ENCODE results near the gene KCNK1. TPM values are rescaled to one million over a fixed set of nuclear protein-coding genes. Genes with fewer than 3 reads are reported as not detected.

KCNK1 gene
- polyA plus RNA-seq, 1 donor = 8.0 TPM

DNA sequence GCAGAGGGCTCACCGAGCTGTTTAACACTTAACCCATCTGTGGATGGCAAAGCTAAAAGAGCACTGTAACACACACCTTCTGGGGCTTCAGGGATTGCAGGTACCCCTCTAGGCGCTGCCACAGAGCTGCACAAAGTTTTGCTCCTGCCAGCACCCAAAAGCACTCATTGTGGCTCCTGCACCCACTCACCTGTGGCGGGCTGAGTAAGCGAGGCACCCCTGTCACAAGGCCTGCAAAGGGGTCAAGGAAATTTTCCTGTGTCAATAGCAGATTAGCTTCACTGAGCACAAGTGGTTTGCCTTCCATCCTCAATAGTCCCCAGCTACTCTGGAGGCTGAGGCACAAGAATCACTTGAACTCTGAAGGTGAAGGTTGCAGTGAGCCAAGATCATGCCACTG lies 29.5 kb upstream of the KCNK1 start:
- DNase-seq = no peak
- Histone ChIP-seq H3K36me3 (ENCODE audit: control insufficient read depth, insufficient read depth, low read length) (no peaks in the 10 kb centered on the region), H3K4me3 (ENCODE audit: low read length) (no peak overlapping the region), H3K9me3 (ENCODE audit: control insufficient read depth, low read depth, low read length) (no peaks in the 10 kb centered on the region), H3K4me1 (ENCODE audit: control insufficient read depth, insufficient read depth, low read length) (no peaks in the 10 kb centered on the region), H3K27me3 (ENCODE audit: control insufficient read depth, insufficient read depth, low read length) (peaks cover 4% of the 10 kb centered on the region), H3K27ac (ENCODE audit: low read length) (no peak overlapping the region)
- no CpG with 5 or more reads among the region's 4 CpGs for WGBS (ENCODE audit: insufficient coverage, low lambda C conversion rate)

DNA sequence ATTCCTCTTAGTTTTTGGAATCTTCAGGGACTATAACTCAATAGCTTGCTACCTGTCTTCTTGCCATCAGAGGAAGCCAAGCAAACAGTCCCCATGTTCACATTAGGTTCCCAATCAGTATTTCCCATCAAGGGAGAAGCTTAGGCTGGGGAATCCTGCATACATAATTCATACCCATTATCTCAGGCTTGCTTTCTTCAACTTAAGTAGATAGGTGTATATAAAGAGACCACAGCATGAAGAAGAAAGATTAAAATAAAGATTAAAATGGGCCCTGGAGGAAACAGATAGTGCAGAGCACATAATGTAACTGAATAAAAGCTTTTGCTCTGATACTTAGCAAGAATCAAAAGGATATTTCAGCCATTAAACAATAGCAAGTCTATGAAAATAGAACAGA lies 29.0 kb upstream of the KCNK1 start:
- Histone ChIP-seq H3K27ac (ENCODE audit: low read length) (no peak overlapping the region), H3K9me3 (ENCODE audit: control insufficient read depth, low read depth, low read length) (no peaks in the 10 kb centered on the region), H3K4me3 (ENCODE audit: low read length) (no peak overlapping the region), H3K4me1 (ENCODE audit: control insufficient read depth, insufficient read depth, low read length) (no peaks in the 10 kb centered on the region), H3K27me3 (ENCODE audit: control insufficient read depth, insufficient read depth, low read length) (peaks cover 4% of the 10 kb centered on the region), H3K36me3 (ENCODE audit: control insufficient read depth, insufficient read depth, low read length) (no peaks in the 10 kb centered on the region)
- no peak for DNase-seq

DNA sequence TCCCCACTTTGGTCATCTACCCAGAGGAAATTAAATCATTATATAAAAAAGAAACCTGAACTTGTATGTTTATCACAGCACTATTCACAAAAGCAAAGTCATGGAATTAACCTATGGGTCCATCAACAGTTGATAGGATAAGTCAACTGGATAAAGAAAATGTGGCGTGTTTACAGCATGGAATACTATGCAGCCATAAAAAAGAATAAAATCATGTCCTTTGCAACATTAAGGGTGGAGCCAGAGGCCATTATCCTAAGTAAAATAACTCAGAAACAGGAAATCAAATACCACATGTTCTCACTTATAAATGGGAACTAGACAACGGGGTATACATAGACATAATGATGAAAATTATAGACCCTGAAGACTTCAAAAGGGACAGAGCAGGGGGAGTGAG lies 27.6 kb upstream of the KCNK1 start:
- H3K4me3 ChIP-seq (ENCODE audit: low read length) = no peak overlapping the region
- H3K27ac ChIP-seq (ENCODE audit: low read length) = no peak overlapping the region
- H3K36me3 ChIP-seq (ENCODE audit: control insufficient read depth, insufficient read depth, low read length) = no peaks in the 10 kb centered on the region
- H3K9me3 ChIP-seq (ENCODE audit: control insufficient read depth, low read depth, low read length) = no peaks in the 10 kb centered on the region
- WGBS (ENCODE audit: insufficient coverage, low lambda C conversion rate) = 83% methylated on average over 2 of the region's 2 CpGs
- H3K4me1 ChIP-seq (ENCODE audit: control insufficient read depth, insufficient read depth, low read length) = no peaks in the 10 kb centered on the region
- peaks cover 4% of the 10 kb centered on the region for H3K27me3 ChIP-seq (ENCODE audit: control insufficient read depth, insufficient read depth, low read length)
- DNase-seq = no peak

DNA sequence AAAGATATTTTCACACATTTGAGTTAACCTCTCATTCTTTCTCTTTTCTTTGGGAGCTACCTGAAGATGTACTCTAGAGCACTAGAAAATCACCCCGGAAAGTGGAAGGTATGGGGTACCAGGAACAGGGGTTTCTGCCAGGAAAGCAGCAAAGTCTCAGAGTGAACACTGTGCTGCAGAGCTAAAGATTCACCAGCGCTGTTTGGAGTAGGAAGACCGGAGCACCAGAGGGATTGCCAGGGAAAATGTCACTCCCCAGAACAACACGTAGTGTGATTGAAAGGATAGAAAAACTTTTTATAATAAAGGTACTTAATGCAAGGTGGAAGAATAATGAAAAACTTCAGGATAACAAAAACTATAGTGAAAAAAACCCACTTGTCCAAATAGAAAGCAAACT lies 26.7 kb upstream of the KCNK1 start:
- peaks cover 4% of the 10 kb centered on the region for H3K27me3 ChIP-seq (ENCODE audit: control insufficient read depth, insufficient read depth, low read length)
- WGBS (ENCODE audit: insufficient coverage, low lambda C conversion rate) = 92% methylated on average over 2 of the region's 4 CpGs
- no peak for DNase-seq
- H3K9me3 ChIP-seq (ENCODE audit: control insufficient read depth, low read depth, low read length) = no peaks in the 10 kb centered on the region
- no peaks in the 10 kb centered on the region for H3K4me1 ChIP-seq (ENCODE audit: control insufficient read depth, insufficient read depth, low read length)
- no peak overlapping the region for H3K4me3 ChIP-seq (ENCODE audit: low read length)
- H3K36me3 ChIP-seq (ENCODE audit: control insufficient read depth, insufficient read depth, low read length) = no peaks in the 10 kb centered on the region
- no peak overlapping the region for H3K27ac ChIP-seq (ENCODE audit: low read length)

DNA sequence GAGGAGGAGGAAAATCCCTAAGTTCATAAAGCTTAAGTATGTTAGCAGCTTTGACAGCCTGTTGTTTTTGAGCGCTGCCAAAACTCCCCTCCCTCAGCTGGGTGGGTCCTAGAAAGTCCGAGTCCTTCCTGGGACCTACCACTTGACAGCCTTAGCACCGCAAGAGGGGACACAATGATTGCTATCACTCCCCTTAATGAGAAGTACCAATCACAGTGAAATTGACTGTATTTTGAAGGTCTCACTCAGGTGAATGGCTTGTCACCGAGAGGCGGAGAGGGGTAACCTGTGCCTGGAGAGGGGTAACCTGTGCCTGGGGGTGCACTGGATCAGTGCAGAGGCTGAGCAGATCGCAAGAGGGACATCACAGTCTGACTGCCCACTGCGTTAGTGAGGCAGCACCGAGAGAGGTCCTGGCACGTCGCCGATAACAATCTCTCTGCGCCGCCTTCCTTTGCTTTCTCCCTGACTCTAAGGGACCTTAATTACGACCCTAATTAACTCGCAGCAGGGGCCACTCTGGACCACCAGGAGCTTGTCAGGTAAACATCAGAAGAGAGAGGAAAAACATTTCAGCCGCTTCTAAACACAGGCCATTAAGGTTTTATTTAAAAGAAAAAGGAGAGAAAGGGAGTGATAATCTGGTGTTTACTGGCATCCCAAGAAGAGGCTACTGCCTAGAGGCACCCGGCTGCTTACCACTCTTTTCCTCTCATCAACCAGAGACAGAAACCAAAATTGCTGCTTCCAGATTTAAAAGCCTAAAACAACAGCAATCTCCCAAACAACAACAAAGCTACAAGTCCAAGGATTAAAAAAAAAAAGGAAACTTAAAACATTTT lies 25.7 kb upstream of the KCNK1 start:
- H3K9me3 ChIP-seq (ENCODE audit: control insufficient read depth, low read depth, low read length) = no peaks in the 10 kb centered on the region
- no peaks in the 10 kb centered on the region for H3K4me1 ChIP-seq (ENCODE audit: control insufficient read depth, insufficient read depth, low read length)
- H3K27ac ChIP-seq (ENCODE audit: low read length) = no peak overlapping the region
- peaks cover 4% of the 10 kb centered on the region for H3K27me3 ChIP-seq (ENCODE audit: control insufficient read depth, insufficient read depth, low read length)
- no peak overlapping the region for H3K4me3 ChIP-seq (ENCODE audit: low read length)
- no CpG with 5 or more reads among the region's 17 CpGs for WGBS (ENCODE audit: insufficient coverage, low lambda C conversion rate)
- no peak for DNase-seq
- no peaks in the 10 kb centered on the region for H3K36me3 ChIP-seq (ENCODE audit: control insufficient read depth, insufficient read depth, low read length)

DNA sequence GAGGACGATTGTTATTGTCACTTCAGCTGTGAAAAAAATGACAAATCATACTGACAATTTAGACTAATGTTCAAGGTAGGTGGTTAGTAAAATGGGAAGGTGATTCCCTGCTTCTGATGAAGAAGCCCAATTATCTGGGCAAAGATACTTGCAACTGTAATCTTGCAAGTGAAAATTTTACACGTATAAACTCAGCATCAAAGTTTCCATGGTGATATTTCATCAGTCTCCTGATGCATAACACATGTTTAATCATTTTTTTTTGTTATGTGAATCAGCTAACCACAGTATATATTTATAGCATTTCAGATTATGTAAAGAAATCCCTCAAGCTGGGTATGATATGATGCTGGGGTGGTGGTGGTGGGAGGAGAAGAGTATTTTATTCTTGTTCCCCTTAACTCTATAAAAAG lies 16.4 kb upstream of the KCNK1 start:
- WGBS (ENCODE audit: insufficient coverage, low lambda C conversion rate) = 33% methylated on average over 1 of the region's 2 CpGs
- Histone ChIP-seq H3K27ac (ENCODE audit: low read length) (no peak overlapping the region), H3K36me3 (ENCODE audit: control insufficient read depth, insufficient read depth, low read length) (no peaks in the 10 kb centered on the region), H3K4me1 (ENCODE audit: control insufficient read depth, insufficient read depth, low read length) (no peaks in the 10 kb centered on the region), H3K27me3 (ENCODE audit: control insufficient read depth, insufficient read depth, low read length) (no peaks in the 10 kb centered on the region), H3K4me3 (ENCODE audit: low read length) (no peak overlapping the region), H3K9me3 (ENCODE audit: control insufficient read depth, low read depth, low read length) (no peaks in the 10 kb centered on the region)
- no peak for DNase-seq

DNA sequence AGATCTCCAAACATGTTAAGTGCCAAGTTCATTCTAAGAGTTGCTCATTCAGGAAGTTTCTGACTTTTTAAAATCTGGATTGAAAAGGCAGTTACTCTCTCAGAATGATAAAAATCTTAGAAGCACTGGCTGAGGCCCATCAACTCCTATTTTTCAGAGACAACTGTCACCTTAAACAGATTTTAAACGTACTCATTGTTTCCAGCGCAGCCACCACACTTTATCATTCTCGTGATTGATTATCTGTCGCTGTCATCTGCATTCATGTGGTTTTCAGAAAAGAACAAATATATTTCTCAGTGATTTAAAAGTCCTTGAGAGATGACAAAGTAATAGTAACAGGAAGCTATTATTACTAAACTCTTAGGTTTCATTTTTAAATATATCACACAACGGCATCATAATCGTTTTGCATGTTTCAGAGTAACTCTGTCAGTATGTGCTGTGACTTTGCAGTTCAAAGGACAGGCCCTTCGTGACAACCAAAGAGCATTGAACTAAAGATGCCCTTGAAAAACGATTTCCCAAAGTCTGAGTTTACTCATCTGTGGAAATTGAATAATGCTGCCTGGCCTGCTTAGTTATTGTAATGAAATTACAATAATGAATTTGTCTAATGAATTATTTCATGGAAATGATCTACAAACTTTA lies 14.9 kb upstream of the KCNK1 start:
- Histone ChIP-seq H3K27ac (ENCODE audit: low read length) (no peak overlapping the region), H3K4me1 (ENCODE audit: control insufficient read depth, insufficient read depth, low read length) (no peaks in the 10 kb centered on the region), H3K4me3 (ENCODE audit: low read length) (no peak overlapping the region), H3K36me3 (ENCODE audit: control insufficient read depth, insufficient read depth, low read length) (no peaks in the 10 kb centered on the region), H3K27me3 (ENCODE audit: control insufficient read depth, insufficient read depth, low read length) (no peaks in the 10 kb centered on the region), H3K9me3 (ENCODE audit: control insufficient read depth, low read depth, low read length) (no peaks in the 10 kb centered on the region)
- DNase-seq = no peak
- WGBS (ENCODE audit: insufficient coverage, low lambda C conversion rate) = 52% methylated on average over 5 of the region's 8 CpGs

DNA sequence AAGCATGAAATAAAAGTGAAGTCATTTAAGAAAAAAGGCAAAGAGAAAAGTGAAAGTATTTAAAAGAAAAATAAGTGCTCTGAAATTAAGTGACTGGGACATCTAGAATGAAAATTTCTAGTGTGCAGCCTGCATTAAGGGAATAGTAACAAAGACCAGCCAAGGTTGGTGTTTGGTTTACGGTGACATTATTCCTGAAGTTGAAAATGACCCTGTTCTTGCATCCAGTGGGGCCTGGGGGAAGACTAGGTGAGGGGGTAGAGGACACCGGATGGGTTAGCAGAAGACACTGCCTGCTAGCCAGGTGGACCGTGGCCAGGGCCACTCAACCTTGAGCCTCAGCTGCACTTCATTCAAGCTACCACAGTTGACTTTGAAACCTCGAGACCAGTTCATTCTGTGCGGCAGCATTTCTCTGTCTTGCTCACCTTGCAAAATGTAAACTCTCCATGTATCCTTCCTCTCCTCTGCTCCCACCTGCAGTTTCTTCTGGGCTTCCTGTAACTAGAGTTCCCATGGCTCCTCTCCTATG lies 14.3 kb upstream of the KCNK1 start:
- WGBS (ENCODE audit: insufficient coverage, low lambda C conversion rate) = no CpG with 5 or more reads among the region's 5 CpGs
- Histone ChIP-seq H3K4me3 (ENCODE audit: low read length) (no peak overlapping the region), H3K27ac (ENCODE audit: low read length) (no peak overlapping the region), H3K27me3 (ENCODE audit: control insufficient read depth, insufficient read depth, low read length) (no peaks in the 10 kb centered on the region), H3K4me1 (ENCODE audit: control insufficient read depth, insufficient read depth, low read length) (no peaks in the 10 kb centered on the region), H3K9me3 (ENCODE audit: control insufficient read depth, low read depth, low read length) (no peaks in the 10 kb centered on the region), H3K36me3 (ENCODE audit: control insufficient read depth, insufficient read depth, low read length) (no peaks in the 10 kb centered on the region)
- DNase-seq = no peak

DNA sequence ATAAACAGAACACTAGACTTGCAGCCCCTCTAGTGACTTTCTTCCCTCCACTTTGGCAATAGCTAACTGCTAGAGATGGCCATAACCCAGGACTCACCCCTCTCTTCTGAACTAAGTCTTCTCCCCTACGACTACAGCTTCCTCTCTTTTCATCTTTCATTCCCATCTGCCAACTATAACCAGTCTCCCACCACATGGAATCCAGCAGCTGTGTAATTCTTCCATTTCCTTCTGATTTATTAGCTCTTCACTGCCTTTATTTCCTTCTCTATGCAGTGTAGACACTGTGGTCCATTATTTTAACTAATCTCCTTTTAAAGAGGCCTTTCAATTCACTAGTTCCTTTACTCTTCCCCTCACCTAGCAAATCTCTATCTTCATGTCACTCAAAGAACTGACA lies 13.4 kb upstream of the KCNK1 start:
- Histone ChIP-seq H3K4me1 (ENCODE audit: control insufficient read depth, insufficient read depth, low read length) (no peaks in the 10 kb centered on the region), H3K4me3 (ENCODE audit: low read length) (no peak overlapping the region), H3K9me3 (ENCODE audit: control insufficient read depth, low read depth, low read length) (no peaks in the 10 kb centered on the region), H3K27ac (ENCODE audit: low read length) (no peak overlapping the region), H3K27me3 (ENCODE audit: control insufficient read depth, insufficient read depth, low read length) (no peaks in the 10 kb centered on the region), H3K36me3 (ENCODE audit: control insufficient read depth, insufficient read depth, low read length) (no peaks in the 10 kb centered on the region)
- 80% methylated on average over 1 of the region's 1 CpG for WGBS (ENCODE audit: insufficient coverage, low lambda C conversion rate)
- no peak for DNase-seq

DNA sequence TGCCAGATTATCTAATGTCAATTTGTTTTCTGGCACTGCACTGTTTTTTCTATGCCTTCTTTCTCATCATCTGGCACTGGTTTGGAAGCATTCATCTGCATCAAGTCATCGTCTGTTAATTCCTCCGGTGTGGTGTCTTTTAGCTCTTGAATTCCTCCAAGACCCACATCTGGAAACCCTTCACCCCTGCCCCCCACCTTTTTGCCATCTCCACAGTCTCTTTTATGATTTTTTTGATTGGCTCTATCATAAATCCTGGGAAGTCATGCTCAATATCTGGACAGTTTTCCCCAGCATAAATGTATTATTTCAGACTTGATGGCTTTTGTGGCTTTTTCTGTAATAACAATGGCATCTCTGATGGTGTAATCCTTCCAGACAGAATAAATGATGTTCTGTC lies 10.4 kb upstream of the KCNK1 start:
- 87% methylated on average over 2 of the region's 2 CpGs for WGBS (ENCODE audit: insufficient coverage, low lambda C conversion rate)
- Histone ChIP-seq H3K9me3 (ENCODE audit: control insufficient read depth, low read depth, low read length) (no peaks in the 10 kb centered on the region), H3K4me3 (ENCODE audit: low read length) (no peak overlapping the region), H3K36me3 (ENCODE audit: control insufficient read depth, insufficient read depth, low read length) (no peaks in the 10 kb centered on the region), H3K27ac (ENCODE audit: low read length) (no peak overlapping the region), H3K4me1 (ENCODE audit: control insufficient read depth, insufficient read depth, low read length) (peaks cover 3% of the 10 kb centered on the region), H3K27me3 (ENCODE audit: control insufficient read depth, insufficient read depth, low read length) (no peaks in the 10 kb centered on the region)
- DNase-seq = no peak

All from large intestine (tissue), 3 donors.